IMR-90 (cell line): ENCODE measurements around the gene EXTL2. TPM values are rescaled to one million over a fixed set of nuclear protein-coding genes. Genes with fewer than 3 reads are reported as not detected.

ENCODE experiments used
- ATAC-seq: fragments of 200-7000 bp; cut with Tn5 transposase; 2 replicates; pipeline ENCODE4 v1.9.1; 2020; ENCODE audit warnings: low read depth, mild to moderate bottlenecking, moderate library complexity
- BruUV-seq: library from RNA; stranded (reverse); fragments of 400-500 nt; replicated peaks from 2 replicates; lab custom pipeline; 2021; lab: Mats Ljungman, UMichigan
- CTCF ChIA-PET: fragments of 300-600 bp; formaldehyde crosslinking; extraction: SDS; loops from one replicate; lab custom pipeline; 2021; ENCODE audit warnings: antibody characterized with exemption; lab: Yijun Ruan, JAX
- POLR2A ChIA-PET: fragments of 300-600 bp; sonication (Branson Sonifier 250); formaldehyde crosslinking; loops from one replicate; lab custom pipeline; 2022; ENCODE audit warnings: antibody characterized with exemption; ENCODE audit not compliant: unreplicated experiment; lab: Charles Lee
- DNase-seq: peaks from one replicate; pipeline ENCODE4 v3.0.0; 2013
- H2AFZ ChIP-seq: replicated peaks from 2 replicates; pipeline ENCODE3; 2013; ENCODE audit warnings: low read length, mild to moderate bottlenecking; ENCODE audit not compliant: poor library complexity
- H2AK5ac ChIP-seq: 2 replicates; pipeline ENCODE4 v1.6.1; 2013; ENCODE audit warnings: low read depth, low read length, inconsistent platforms
- H2AK9ac ChIP-seq: replicated peaks from 2 replicates; pipeline ENCODE3; 2013; ENCODE audit warnings: mild to moderate bottlenecking, low read depth, low read length, moderate library complexity; ENCODE audit not compliant: poor library complexity
- H2BK120ac ChIP-seq: 2 replicates; pipeline ENCODE4 v1.6.1; 2013; ENCODE audit warnings: low read depth, low read length, inconsistent platforms
- H2BK15ac ChIP-seq: 3 replicates; pipeline ENCODE4 v1.6.1; 2013; ENCODE audit warnings: low read depth, low read length, inconsistent platforms
- H2BK20ac ChIP-seq: 2 replicates; pipeline ENCODE4 v1.6.1; 2013; ENCODE audit warnings: low read depth, mild to moderate bottlenecking, inconsistent platforms, low read length, moderate library complexity
- H2BK5ac ChIP-seq: 2 replicates; pipeline ENCODE4 v1.6.1; 2013; ENCODE audit warnings: mild to moderate bottlenecking, low read depth, low read length, inconsistent platforms; ENCODE audit not compliant: poor library complexity, severe bottlenecking
- H3K14ac ChIP-seq: replicated peaks from 2 replicates; pipeline ENCODE4 v1.6.1; 2013; ENCODE audit warnings: low read depth, low read length, inconsistent platforms
- H3K18ac ChIP-seq: 2 replicates; pipeline ENCODE4 v1.6.1; 2013; ENCODE audit warnings: low read depth, low read length, control low read depth
- H3K23ac ChIP-seq: 2 replicates; pipeline ENCODE4 v1.6.1; 2013; ENCODE audit warnings: low read depth, low read length, inconsistent platforms
- H3K27ac ChIP-seq: 2 replicates; pipeline ENCODE4 v1.5.1; 2013; ENCODE audit warnings: mild to moderate bottlenecking, control low read depth, low read length; ENCODE audit not compliant: insufficient read depth
- H3K27me3 ChIP-seq: 2 replicates; pipeline ENCODE4 v1.6.1; 2013; ENCODE audit warnings: low read length; ENCODE audit not compliant: control insufficient read depth, insufficient read depth
- H3K36me3 ChIP-seq: 2 replicates; pipeline ENCODE4 v1.6.1; 2013; ENCODE audit warnings: low read length, mixed read lengths; ENCODE audit not compliant: control insufficient read depth, insufficient read depth
- H3K4ac ChIP-seq: 2 replicates; pipeline ENCODE4 v1.6.1; 2013; ENCODE audit warnings: low read depth, low read length, inconsistent platforms
- H3K4me1 ChIP-seq: 2 replicates; pipeline ENCODE4 v1.6.1; 2013; ENCODE audit warnings: low read length, mixed read lengths; ENCODE audit not compliant: control insufficient read depth, insufficient read depth
- H3K4me2 ChIP-seq: 2 replicates; pipeline ENCODE4 v1.6.1; 2013; ENCODE audit warnings: low read depth, mild to moderate bottlenecking, control low read depth, low read length, moderate library complexity
- H3K4me3 ChIP-seq: 2 replicates; pipeline ENCODE4 v1.5.1; 2013; ENCODE audit warnings: low read depth, mild to moderate bottlenecking, control low read depth, low read length, moderate library complexity; ENCODE audit not compliant: insufficient read depth
- H3K56ac ChIP-seq: 2 replicates; pipeline ENCODE4 v1.6.1; 2013; ENCODE audit warnings: low read length, inconsistent platforms; ENCODE audit not compliant: insufficient read depth; ENCODE audit errors: extremely low read depth
- H3K79me1 ChIP-seq, 2 experiments: 2 replicates each; pipeline ENCODE4 v1.6.1; 2013; ENCODE audit warnings: low read length in 2 of 2, inconsistent platforms in 1 of 2, low read depth in 1 of 2
- H3K9ac ChIP-seq: 2 replicates; pipeline ENCODE4 v1.6.1; 2013; ENCODE audit warnings: low read depth, low read length, control low read depth
- H3K9me1 ChIP-seq: 2 replicates; pipeline ENCODE4 v1.6.1; 2013; ENCODE audit warnings: low read length, inconsistent platforms; ENCODE audit not compliant: insufficient read depth
- H3K9me3 ChIP-seq: 2 replicates; pipeline ENCODE4 v1.6.1; 2013; ENCODE audit warnings: low read length; ENCODE audit not compliant: control insufficient read depth, insufficient read depth
- H4K20me1 ChIP-seq: 2 replicates; pipeline ENCODE4 v1.6.1; 2013; ENCODE audit warnings: low read length, inconsistent platforms; ENCODE audit not compliant: insufficient read depth
- H4K5ac ChIP-seq: 2 replicates; pipeline ENCODE4 v1.6.1; 2013; ENCODE audit warnings: mild to moderate bottlenecking, low read depth, low read length, control low read depth
- H4K8ac ChIP-seq, 2 experiments: 2 replicates each; pipeline ENCODE4 v1.6.1; 2013; ENCODE audit warnings: low read depth in 2 of 2, low read length in 2 of 2, control low read depth in 1 of 2, inconsistent platforms in 1 of 2
- H4K91ac ChIP-seq: 2 replicates; pipeline ENCODE4 v1.6.1; 2013; ENCODE audit warnings: low read depth, low read length, inconsistent platforms; ENCODE audit not compliant: insufficient read depth
- CHD1 ChIP-seq: IDR thresholded peaks from 2 replicates; pipeline ENCODE4 v1.6.1; 2012; ENCODE audit warnings: low read depth, low read length, improper control_type of control experiment
- MXI1 ChIP-seq: IDR thresholded peaks from 2 replicates; pipeline ENCODE4 v1.6.1; 2012; ENCODE audit warnings: low read depth, mild to moderate bottlenecking, low read length, moderate library complexity, borderline replicate concordance
- RCOR1 ChIP-seq: IDR thresholded peaks from 2 replicates; pipeline ENCODE4 v1.6.1; 2012; ENCODE audit warnings: mild to moderate bottlenecking, low read length, improper control_type of control experiment; ENCODE audit not compliant: insufficient replicate concordance
- dilution Hi-C: fragments of 300-500 bp; cut with HindIII; formaldehyde crosslinking; loops from one replicate; pipeline ENCODE4 v1.14.3; 2018; ENCODE audit warnings: low sequenced_read_pairs; ENCODE audit not compliant: unreplicated experiment
- in situ Hi-C: fragments of 300-500 bp; cut with MboI; formaldehyde crosslinking; loops from 3 replicates; pipeline ENCODE4 v1.14.3; 2019; ENCODE audit warnings: low sequenced_read_pairs, inconsistent platforms, mixed read lengths
- intact Hi-C: fragments of 100-400 bp; cut with micrococcal nuclease; formaldehyde crosslinking; loops from 2 replicates; pipeline ENCODE4 v1.10.0; 2022
- polyA plus RNA-seq, 3 experiments: library from polyadenylated mRNA; depleted of rRNA; stranded (reverse); fragments of >200 nt; gene quantifications; 2 replicates each; pipeline ENCODE4 v1.2.3, GENCODE V29; 2012; ENCODE audit warnings: low replicate concordance in 1 of 3
- total RNA-seq: library from RNA; depleted of rRNA; stranded (reverse); fragments of >200 nt; gene quantifications from 2 replicates; pipeline ENCODE4 v1.2.3, GENCODE V29; 2012

EXTL2 gene
- total and polyA plus RNA-seq, 2 of the 4 experiments (the other 2 are of a cell fraction), result 24.9 to 27.6 TPM

- Histone ChIP-seq H3K9me1 (no peaks in the 10 kb centered on the region), H4K8ac (no peak overlapping the region), H3K9me3 (no peaks in the 10 kb centered on the region), H3K79me1 (peaks cover 7 to 18% of the 10 kb centered on the region in 2 experiments; a peak in 3 of 4 replicates), H3K9ac (no peak overlapping the region), H2BK120ac (no peak overlapping the region), H3K36me3 (peaks cover 9% of the 10 kb centered on the region; the same call in 1 of the 2 replicates), H3K4me2 (no peak overlapping the region), H2AK9ac (no peak overlapping the region), H2BK15ac (no peak overlapping the region), H3K18ac (no peak overlapping the region), H2BK5ac (no peak overlapping the region), H4K5ac (no peak overlapping the region), H4K91ac (no peak overlapping the region), H3K4ac (no peak overlapping the region), H3K4me1 (no peaks in the 10 kb centered on the region), H2AFZ (no peak overlapping the region), H3K4me3 (no peak overlapping the region), H3K27ac (no peak overlapping the region), H4K20me1 (no peaks in the 10 kb centered on the region), H3K27me3 (no peaks in the 10 kb centered on the region), H3K56ac (no peak overlapping the region), H2AK5ac (no peak overlapping the region), H3K14ac (no peak overlapping the region), H2BK20ac (no peak overlapping the region), H3K23ac (no peak overlapping the region)
- intact Hi-C loops (no loop called here), in situ Hi-C loops (loop anchor here (5.0 kb wide), 1 partner anchor 318 kb away; no protein-coding TSS in a partner anchor), dilution Hi-C loops (no loop called here)
- ChIA-PET POLR2A (no interaction called here), CTCF (interaction anchor here (3.7 kb wide), 1 partner anchor 364 kb away, joined by 15 read pairs; no protein-coding TSS in a partner anchor)
- no TSS peak for BruUV-seq
- no peak for ATAC-seq
- DNase-seq, result peak; percentile 54
- TF ChIP-seq CHD1, result no peak
- no peak for TF ChIP-seq RCOR1
- no peak for TF ChIP-seq MXI1
These were observed 29.6 kb upstream of the EXTL2 start for GRCh38 chr1:100924212-100924611.
